AG04450 (cell line): ENCODE measurements around the gene TGFBR2. TPM values are rescaled to one million over a fixed set of nuclear protein-coding genes. Genes with fewer than 3 reads are reported as not detected.

Experiments
- CTCF ChIA-PET: fragments of 300-600, 350-600 bp; formaldehyde crosslinking; extraction: SDS; loops from one replicate; lab custom pipeline; 2022; ENCODE audit warnings: antibody characterized with exemption, inconsistent platforms; lab: Charles Lee
- POLR2A ChIA-PET: fragments of 350-600 bp; formaldehyde crosslinking; extraction: SDS; loops from one replicate; lab custom pipeline; 2021; ENCODE audit warnings: antibody characterized with exemption, inconsistent platforms; lab: Yijun Ruan, JAX
- DNase-seq: peaks from one replicate; pipeline ENCODE4 v3.0.0-alpha.2; 2011; ENCODE audit warnings: low read depth, low spot score
- H3K27ac ChIP-seq: one replicate; pipeline ENCODE4 v1.5.1; 2012; ENCODE audit warnings: low read depth, low read length, control low read depth
- H3K27me3 ChIP-seq: one replicate; pipeline ENCODE4 v1.6.0; 2012; ENCODE audit warnings: low read length; ENCODE audit not compliant: control insufficient read depth, insufficient read depth
- H3K4me3 ChIP-seq: 2 replicates; pipeline ENCODE4 v1.5.1; 2011; ENCODE audit warnings: mild to moderate bottlenecking, low read depth, low read length, control low read depth
- H3K9me3 ChIP-seq: 2 replicates; pipeline ENCODE4 v1.5.1; 2012; ENCODE audit warnings: low read length; ENCODE audit not compliant: control insufficient read depth, insufficient read depth
- CTCF ChIP-seq: IDR thresholded peaks from 2 replicates; pipeline ENCODE4 v1.5.1; 2011; ENCODE audit warnings: low read depth, low read length, control low read depth, inconsistent platforms
- polyA plus RNA-seq: library from polyadenylated mRNA; depleted of rRNA; stranded (reverse); fragments of >200 nt; gene quantifications from 2 replicates; pipeline ENCODE4 v1.2.3, GENCODE V29; 2011

Gene TGFBR2
- polyA plus RNA-seq, 1 experiment, result 158 TPM

GRCh38 chr3:30686799-30687198 lies 80.4 kb downstream of the TGFBR2 start:
- Histone ChIP-seq H3K4me3 (no peak overlapping the region), H3K27me3 (no peaks in the 10 kb centered on the region), H3K27ac (no peak overlapping the region), H3K9me3 (no peaks in the 10 kb centered on the region)
- POLR2A ChIA-PET, result no interaction called here
- DNase-seq, result no peak
- CTCF ChIA-PET, result no interaction called here
- TF ChIP-seq CTCF, result no peak

GRCh38 chr3:30687930-30688570 lies 81.6 kb downstream of the TGFBR2 start:
- Histone ChIP-seq H3K27me3 (no peaks in the 10 kb centered on the region), H3K27ac (no peak overlapping the region), H3K4me3 (no peak overlapping the region), H3K9me3 (no peaks in the 10 kb centered on the region)
- DNase-seq, result no peak
- ChIA-PET CTCF (interaction anchor here (1.2 to 2.2 kb wide), 2 partner anchors 9 to 489 kb away, joined by 4 to 6 read pairs; no protein-coding TSS in a partner anchor), POLR2A (no interaction called here)
- no peak for TF ChIP-seq CTCF

- ChIA-PET POLR2A (no interaction called here), CTCF (interaction anchor here (1.2 to 2.2 kb wide), 2 partner anchors 10 to 490 kb away, joined by 4 to 6 read pairs; no protein-coding TSS in a partner anchor)
- Histone ChIP-seq H3K4me3 (no peak overlapping the region), H3K27me3 (no peaks in the 10 kb centered on the region), H3K9me3 (no peaks in the 10 kb centered on the region), H3K27ac (peak overlapping the region; percentile 41)
- TF ChIP-seq CTCF, result no peak
- peak; percentile 24 for DNase-seq
Measured at GRCh38 chr3:30688776-30689641, 82.6 kb downstream of the TGFBR2 start.

- no peak for DNase-seq
- CTCF ChIA-PET, result no interaction called here
Measured at GRCh38 chr3:30690199-30690598, 83.8 kb downstream of the TGFBR2 start.

More at GRCh38 chr3:30690199-30690598, 83.8 kb downstream of the TGFBR2 start:
- no peak overlapping the region for H3K27ac ChIP-seq
- POLR2A ChIA-PET, result no interaction called here
- no peak for TF ChIP-seq CTCF
- H3K4me3 ChIP-seq, result no peak overlapping the region
- H3K9me3 ChIP-seq, result no peaks in the 10 kb centered on the region
- no peaks in the 10 kb centered on the region for H3K27me3 ChIP-seq
